H1 (cell line): Measurements from ENCODE around the gene CYP27C1. TPM values are rescaled to one million over a fixed set of nuclear protein-coding genes. Genes with fewer than 3 reads are reported as not detected.

Experiments
- polyA plus RNA-seq, 7 experiments: library from polyadenylated mRNA; depleted of rRNA in 3 of 7; stranded (reverse) in 5 of 7; unstranded in 2 of 7; fragments of >200 nt in 5 of 7; fragments of 200-250 nt in 2 of 7; gene quantifications; 1 replicate in 5 of 7; 2 replicates in 1 of 7; 4 replicates in 1 of 7; pipeline versions ENCODE4 v1.2.1 to v1.2.3, GENCODE V29; 2011 to 2013; ENCODE audit warnings: missing spikeins in 2 of 7, mixed read lengths in 2 of 7
- total RNA-seq: library from RNA; stranded (reverse); fragmentation: NEBNext Ultra II Directional; extraction: Animal tissue kit (Norgen Biotek cat#: 25700); gene quantifications from 2 replicates; pipeline ENCODE4 v1.2.1, GENCODE V29; 2021
- TF ChIP-seq, protein P1 (sequence below): IDR thresholded peaks from 2 replicates; pipeline ENCODE4 v1.6.1; 2012; ENCODE audit warnings: inconsistent platforms

Gene CYP27C1
- total and polyA plus RNA-seq, 2 of the 8 experiments (the other 6 are each of a cell fraction or from before 2014, with no cell fraction given): 1.3 to 3.2 TPM

DNA sequence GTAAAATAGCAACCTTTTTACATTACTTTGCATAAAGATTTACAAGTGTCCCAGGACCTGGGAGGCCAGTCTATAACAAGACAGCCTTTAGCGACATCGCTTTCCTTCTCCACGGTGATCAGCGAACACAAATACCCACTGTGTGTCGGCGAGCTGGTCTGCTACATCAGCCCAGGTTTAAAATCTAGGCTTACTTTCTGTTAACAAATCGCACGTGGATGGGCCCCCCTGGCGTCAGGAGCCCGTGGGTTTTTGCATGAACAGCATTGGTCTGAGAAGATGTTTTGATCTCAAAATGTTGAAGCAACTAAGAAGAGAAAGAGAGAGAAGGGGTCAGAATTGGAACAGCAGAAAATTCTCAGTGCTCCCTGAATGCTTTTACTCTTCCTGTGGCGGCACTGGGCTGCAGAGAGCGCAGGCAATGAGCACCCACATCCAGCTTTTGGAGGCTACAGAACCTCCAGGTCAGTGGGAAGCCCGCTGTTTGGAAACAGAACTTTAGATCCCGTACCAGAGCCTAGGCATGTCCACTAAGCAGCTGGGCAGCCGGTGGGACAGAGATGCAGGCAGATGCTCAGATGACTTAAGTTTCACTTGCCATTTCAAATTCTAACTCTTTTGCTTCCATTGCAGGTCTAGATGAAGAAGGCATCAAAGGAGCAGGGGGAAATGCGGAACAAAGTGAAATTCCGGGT is 32.9 kb downstream of the CYP27C1 start (continued):
- TF ChIP-seq, protein P1, sequence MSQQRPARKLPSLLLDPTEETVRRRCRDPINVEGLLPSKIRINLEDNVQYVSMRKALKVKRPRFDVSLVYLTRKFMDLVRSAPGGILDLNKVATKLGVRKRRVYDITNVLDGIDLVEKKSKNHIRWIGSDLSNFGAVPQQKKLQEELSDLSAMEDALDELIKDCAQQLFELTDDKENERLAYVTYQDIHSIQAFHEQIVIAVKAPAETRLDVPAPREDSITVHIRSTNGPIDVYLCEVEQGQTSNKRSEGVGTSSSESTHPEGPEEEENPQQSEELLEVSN: no peak
